ENCODE results near the gene CDH4. TPM values are rescaled to one million over a fixed set of nuclear protein-coding genes. Genes with fewer than 3 reads are reported as not detected.

The CDH4 gene
- total RNA-seq, 4 donors from 2014 or later, result under 0.01 to 0.56 (median 0.19) TPM; not detected in 1

DNA sequence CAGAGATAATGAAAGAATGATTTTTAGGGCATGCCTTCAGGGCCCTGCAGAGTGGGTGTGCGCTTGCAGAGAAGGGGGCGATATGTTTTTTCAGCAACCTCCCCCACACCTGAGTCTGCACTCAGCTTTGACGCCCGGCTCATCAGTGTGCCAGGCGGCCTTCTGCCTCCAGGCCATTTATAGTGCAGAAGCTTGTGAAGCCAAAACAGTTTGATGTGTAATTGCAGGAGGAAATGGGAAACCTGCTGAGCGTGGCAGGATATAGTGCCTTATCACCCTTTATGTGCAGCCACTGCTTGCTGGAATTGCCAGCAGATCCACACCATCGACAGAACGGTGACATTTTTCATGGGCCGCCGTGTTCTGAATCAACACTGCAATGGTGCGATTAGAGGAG lies 178.2 kb downstream of the CDH4 start:
- ATAC-seq (ENCODE audit: low FRiP score), result no peak
- TF ChIP-seq, protein P1, sequence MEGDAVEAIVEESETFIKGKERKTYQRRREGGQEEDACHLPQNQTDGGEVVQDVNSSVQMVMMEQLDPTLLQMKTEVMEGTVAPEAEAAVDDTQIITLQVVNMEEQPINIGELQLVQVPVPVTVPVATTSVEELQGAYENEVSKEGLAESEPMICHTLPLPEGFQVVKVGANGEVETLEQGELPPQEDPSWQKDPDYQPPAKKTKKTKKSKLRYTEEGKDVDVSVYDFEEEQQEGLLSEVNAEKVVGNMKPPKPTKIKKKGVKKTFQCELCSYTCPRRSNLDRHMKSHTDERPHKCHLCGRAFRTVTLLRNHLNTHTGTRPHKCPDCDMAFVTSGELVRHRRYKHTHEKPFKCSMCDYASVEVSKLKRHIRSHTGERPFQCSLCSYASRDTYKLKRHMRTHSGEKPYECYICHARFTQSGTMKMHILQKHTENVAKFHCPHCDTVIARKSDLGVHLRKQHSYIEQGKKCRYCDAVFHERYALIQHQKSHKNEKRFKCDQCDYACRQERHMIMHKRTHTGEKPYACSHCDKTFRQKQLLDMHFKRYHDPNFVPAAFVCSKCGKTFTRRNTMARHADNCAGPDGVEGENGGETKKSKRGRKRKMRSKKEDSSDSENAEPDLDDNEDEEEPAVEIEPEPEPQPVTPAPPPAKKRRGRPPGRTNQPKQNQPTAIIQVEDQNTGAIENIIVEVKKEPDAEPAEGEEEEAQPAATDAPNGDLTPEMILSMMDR (IDR thresholded peaks at IDR 0.05), result no peak
- no peak for DNase-seq (ENCODE audit: low spot score)

DNA sequence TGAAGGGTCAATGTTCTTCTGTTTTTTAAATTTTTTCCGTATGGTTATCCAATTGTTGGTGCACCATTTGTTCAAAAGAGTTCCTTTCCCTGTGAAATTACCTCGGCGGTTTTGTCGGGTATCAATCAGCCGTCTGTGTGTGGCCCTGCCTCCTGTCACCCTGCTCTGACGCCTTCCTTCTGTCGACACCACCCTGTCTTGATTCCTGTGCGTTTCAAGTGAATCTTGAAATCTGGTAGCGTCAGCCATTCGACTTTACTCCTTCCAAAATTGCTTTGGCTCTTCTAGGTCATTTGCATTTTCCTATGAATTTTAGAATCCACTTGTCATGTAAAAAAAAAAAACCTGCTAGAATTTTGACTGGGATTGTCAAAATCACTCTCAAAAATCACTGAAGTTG lies 181.1 kb downstream of the CDH4 start:
- TF ChIP-seq, protein P1 (IDR thresholded peaks at IDR 0.05), result no peak
- DNase-seq (ENCODE audit: low spot score) (no peak), ATAC-seq (ENCODE audit: low FRiP score) (no peak)

DNA sequence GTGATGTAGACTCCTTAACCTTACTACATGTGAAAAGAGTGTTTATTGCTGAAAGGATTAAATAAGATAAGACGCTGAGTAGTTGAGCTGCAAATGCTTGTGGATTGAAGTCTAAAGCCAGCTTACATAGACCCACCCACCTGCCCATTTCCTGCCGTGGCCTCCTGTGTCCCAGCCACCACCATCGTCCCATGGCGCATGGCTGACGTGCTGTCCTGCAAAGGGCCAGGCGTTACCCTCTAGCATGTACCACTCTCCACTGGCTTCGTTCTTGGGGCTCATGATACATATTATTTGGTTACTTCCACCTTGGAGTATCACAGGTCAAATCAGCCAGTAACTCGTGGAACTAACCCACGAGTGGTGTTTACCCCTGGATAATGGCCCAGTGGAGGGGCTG lies 181.8 kb downstream of the CDH4 start:
- no peak for ATAC-seq (ENCODE audit: low FRiP score)
- TF ChIP-seq, protein P1 (IDR thresholded peaks at IDR 0.05), result no peak
- DNase-seq (ENCODE audit: low spot score), result no peak

DNA sequence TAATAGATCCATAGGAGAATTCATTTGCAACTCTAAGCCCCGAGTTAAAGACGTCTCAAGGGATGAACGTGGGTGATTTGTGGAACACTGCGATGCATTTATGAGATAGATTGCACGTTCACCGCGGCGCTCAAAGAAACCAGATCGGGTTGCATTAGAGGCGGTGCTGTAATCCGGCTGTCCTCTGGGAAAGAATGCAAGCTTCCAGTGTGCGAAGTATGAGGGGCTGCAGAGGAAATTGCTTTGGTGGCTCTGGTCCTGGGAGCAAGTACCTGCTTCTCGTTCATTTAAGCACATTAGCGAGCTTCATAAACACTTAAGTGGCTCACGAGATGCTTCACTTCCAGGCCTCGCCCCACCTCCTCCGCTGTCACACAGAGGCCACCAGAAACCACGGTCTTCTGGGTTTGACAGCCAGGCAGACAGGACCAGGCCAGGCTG lies 182.3 kb downstream of the CDH4 start:
- DNase-seq (ENCODE audit: low spot score) (no peak), ATAC-seq (ENCODE audit: low FRiP score) (no peak)
- TF ChIP-seq, protein P1 (IDR thresholded peaks at IDR 0.05), result no peak

DNA sequence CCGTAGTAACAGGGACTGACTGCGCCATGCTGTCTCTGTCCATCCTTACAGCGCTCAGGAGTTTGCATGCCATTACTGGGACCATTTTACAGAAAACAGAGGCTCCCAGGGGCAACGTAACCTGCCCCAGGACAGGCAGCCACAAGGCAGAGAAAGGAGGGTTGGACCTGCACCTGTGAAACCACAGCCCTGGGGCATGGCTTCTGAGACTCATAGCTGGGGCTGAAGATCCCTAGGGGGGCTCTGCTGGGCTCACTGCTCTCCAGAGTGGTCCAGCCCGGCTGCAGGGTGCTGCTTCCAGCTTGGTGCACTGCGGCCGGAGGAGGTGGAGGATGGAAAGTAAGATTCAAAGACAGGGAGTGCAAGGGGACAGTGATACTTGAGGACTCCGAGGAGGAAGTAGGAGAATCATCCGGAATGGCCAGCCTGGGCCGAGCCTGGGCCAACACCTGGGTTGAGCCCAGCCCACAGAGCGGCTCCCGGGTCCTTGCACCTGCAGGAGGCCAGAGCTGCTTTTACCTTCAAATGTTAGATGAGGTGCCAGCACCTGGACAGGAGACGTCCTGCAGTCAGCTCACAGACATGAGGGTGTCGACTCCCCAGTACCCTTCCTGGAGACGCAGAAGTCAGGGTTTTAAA lies 183.2 kb downstream of the CDH4 start:
- TF ChIP-seq, protein P1 (IDR thresholded peaks at IDR 0.05), result no peak
- DNase-seq (ENCODE audit: low spot score), result no peak
- no peak for ATAC-seq (ENCODE audit: low FRiP score)

DNA sequence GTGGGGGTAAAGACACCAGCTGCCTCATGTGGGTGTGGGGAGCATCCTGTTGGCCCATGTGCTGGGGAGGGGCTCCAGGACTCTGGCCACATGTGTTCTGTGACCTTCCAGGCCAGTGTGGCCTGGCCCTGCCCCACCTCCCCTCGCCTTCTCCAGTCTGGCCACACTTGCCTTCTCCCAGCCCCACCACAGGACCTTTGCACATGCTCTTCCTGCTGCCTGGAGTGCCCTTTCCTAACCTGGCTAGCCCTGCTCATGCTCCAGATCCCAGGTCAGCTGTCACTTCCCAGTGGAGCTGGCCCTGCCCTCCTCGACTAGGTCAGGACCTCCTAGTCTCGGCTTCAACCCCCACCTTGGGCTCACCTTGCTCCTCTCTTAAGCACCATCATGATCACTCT lies 183.8 kb downstream of the CDH4 start:
- TF ChIP-seq, protein P1 (IDR thresholded peaks at IDR 0.05), result no peak
- ATAC-seq (ENCODE audit: low FRiP score) (no peak), DNase-seq (ENCODE audit: low spot score) (no peak)

DNA sequence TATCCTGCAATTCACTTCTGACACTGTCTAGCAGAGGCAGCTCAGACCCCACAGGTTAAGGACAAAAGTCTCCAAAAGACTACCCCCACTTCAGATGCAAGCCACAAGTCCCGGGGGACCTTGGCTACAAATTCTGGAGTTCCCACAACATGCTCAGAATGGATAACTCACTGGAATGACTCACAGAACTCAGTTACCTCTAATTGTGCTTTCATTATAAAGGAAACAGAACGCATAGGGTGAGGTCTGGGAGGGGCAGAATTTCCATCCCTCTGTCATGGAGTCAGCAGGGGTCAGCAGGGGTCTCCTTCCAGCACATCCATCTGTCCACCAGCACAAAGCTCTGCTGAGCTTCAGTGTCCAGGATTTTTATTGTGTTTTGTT lies 184.2 kb downstream of the CDH4 start:
- DNase-seq (ENCODE audit: low spot score) (no peak), ATAC-seq (ENCODE audit: low FRiP score) (no peak)
- TF ChIP-seq, protein P1 (IDR thresholded peaks at IDR 0.05), result no peak
